NCI-H526 treated with DMSO at 0.1 percent for 48 hours (cell line): ENCODE data around the gene ZMYM2.

Experiments
- DNase-seq: peaks from one replicate; lab custom pipeline; 2025; lab: John Stamatoyannopoulos, UW

The ZMYM2 gene

GRCh38 chr13:20134732-20135131, 176.2 kb downstream of the ZMYM2 start:
- DNase-seq: no peak

GRCh38 chr13:20136781-20137703, 178.5 kb downstream of the ZMYM2 start:
- peak; percentile 79 for DNase-seq

- DNase-seq: no peak
Measured at GRCh38 chr13:20137875-20138274, 179.3 kb downstream of the ZMYM2 start.

DNA sequence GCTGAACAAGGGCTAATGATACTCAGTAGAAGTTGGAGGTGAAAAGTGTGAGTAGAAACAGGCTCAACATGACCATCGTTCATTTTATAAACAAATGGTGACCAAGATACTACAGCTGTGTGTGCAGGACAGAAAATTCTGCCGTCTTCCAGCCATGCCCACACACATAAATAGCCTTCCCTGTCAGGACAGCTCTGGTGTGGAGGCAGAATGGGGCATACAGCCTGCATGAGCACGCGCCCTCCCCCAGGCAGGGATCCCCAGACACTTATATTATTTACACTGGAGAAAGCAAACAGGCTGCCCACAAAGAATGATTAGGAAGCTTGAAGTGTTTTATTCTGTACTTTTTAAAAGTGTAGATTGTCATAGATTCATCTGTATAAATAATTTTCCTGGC, 182.0 kb downstream of the ZMYM2 start:
- no peak for DNase-seq
